ENCODE measurements around the gene NCKAP5L. TPM values are rescaled to one million over a fixed set of nuclear protein-coding genes. Genes with fewer than 3 reads are reported as not detected.

NCKAP5L gene
- total and polyA plus RNA-seq, 2 of the 8 experiments (the other 6 are each of a cell fraction or from before 2014, with no cell fraction given), result 9.4 to 27.9 TPM

- TF ChIP-seq CHD7 (IDR thresholded peaks at IDR 0.05; ENCODE audit: insufficient replicate concordance, low read length), result no peak
- no peak for TF ChIP-seq CEBPB (IDR thresholded peaks at IDR 0.05; ENCODE audit: low read depth, low read length)
- TF ChIP-seq TEAD4 (IDR thresholded peaks at IDR 0.05; ENCODE audit: low read depth, low read length), result no peak
- no peak for TF ChIP-seq KDM5A (IDR thresholded peaks at IDR 0.05; ENCODE audit: low read length)
- no peak for TF ChIP-seq TAF1 (IDR thresholded peaks at IDR 0.05; ENCODE audit: low read depth, low read length)
Measured at GRCh38 chr12:49863946-49864797, 36.0 kb upstream of the NCKAP5L start (continued).

All from H1 (cell line).